SK-MEL-5 (cell line): ENCODE measurements around the gene C3orf70. TPM values are rescaled to one million over a fixed set of nuclear protein-coding genes. Genes with fewer than 3 reads are reported as not detected.

ENCODE experiments used
- DNase-seq: peaks from one replicate; pipeline ENCODE4 v3.0.0-alpha.2; 2016; ENCODE audit warnings: low read depth, low spot score
- in situ Hi-C: cut with HindIII; loops from 2 replicates; pipeline ENCODE4 v1.10.0; 2016; ENCODE audit warnings: low sequenced_read_pairs, high pct_unique_total_duplicates, low pct_unique_long_range_greater_than_20kb
- total RNA-seq: library from RNA; depleted of rRNA; stranded (reverse); fragments of >200 nt; shearing (Covaris generic); gene quantifications from 2 replicates; pipeline ENCODE4 v1.2.3, GENCODE V29; 2014; rRNA removed

C3orf70 gene
- total RNA-seq, 1 experiment from 2014 or later: 9.2 TPM

DNA sequence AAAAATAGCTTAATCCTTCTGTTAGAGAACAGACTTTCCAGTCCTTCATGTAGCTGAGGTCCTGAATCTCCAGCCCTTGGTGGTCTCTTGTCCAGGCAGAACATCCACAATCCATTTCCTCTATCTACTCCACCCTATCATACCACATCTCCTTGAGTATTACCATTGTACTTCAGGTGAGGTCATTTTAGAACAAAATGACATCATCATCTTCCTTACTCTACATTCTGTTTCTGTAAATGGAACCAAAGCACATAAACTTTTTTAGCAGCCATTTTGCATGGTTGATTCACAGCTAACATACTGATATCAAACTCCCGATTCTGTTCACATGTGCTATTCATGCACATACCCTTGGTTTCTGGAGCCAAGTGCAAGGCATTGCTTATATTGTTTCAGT is 112.4 kb downstream of the C3orf70 start:
- no peak for DNase-seq
- in situ Hi-C loops: no loop called here

DNA sequence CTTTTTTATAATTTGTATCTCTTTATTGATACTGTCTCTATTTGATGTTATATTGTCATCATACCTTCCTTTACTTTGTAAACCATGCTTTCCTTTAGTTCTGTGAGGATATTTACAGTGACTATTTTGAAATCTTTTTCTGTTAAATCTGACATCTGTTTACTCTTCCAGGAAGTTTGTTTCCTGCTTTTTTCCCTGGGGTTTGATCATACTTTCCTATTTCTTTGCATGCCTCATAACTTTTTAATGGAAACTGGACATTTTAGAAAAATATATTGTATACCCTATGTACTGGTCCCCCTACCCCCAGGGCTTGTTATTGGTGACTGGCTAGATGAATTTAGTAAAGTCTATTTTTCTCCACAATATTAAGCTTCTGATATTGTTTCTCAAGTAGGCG is 115.1 kb downstream of the C3orf70 start:
- no peak for DNase-seq
- in situ Hi-C loops: no loop called here

DNA sequence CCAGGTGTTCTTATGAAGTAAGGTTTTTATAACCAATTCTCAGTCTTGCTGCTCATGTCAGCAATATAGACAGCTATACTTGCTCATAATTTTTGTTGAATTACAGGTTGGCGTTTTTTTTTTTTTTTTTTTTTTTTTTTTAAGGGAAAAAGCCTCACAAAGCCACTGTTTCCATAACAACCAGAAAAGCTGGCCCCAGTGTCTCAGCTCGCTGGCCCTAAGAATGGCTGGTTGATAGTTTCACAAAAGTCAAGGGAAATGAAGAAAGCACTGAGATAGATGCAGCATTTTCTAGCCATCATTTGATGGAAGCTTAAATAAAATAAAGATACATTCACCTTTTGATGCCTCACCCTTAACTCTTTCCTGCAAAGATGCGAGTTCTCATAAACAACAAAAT is 121.9 kb downstream of the C3orf70 start:
- DNase-seq: no peak
- in situ Hi-C loops: no loop called here

DNA sequence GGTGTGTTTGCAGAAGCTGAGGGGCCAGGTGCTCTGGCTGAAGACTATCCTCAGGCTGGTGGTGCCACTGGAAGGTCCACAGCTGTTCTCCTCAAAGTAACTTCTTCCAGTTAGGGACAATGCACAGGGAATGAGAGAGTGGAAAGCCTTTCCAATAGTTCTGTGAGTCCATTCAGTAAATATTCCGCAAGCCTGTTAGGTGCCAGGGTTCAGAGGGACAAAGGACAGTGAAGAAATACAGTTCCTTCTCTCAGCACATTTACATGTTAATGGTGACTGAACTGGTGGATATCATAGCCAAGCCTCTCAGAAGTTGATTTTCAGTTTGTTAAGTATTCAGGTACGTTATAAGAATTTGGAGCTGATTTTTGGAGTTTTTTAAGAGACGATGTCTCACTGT is 122.5 kb downstream of the C3orf70 start:
- no peak for DNase-seq
- in situ Hi-C loops: no loop called here

DNA sequence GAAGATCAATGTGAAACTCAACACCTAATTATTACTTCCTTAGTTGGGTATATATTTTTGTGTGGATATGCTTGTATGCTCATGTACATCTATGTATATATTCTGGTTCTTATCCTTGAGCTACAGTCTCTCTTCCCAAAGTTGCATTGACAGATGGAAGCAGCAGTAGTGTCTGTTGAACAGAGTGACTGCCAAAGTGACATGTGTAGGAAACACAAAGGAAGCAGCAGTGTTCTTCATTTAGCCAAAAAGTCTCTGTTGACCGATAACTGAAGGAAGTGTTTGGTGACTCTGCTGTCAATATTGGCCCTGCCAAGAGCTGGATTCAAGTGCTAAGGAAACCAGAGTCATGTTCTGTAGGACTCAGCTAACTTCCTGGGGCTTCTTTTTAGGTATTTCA is 123.8 kb downstream of the C3orf70 start:
- no peak for DNase-seq
- in situ Hi-C loops: no loop called here

DNA sequence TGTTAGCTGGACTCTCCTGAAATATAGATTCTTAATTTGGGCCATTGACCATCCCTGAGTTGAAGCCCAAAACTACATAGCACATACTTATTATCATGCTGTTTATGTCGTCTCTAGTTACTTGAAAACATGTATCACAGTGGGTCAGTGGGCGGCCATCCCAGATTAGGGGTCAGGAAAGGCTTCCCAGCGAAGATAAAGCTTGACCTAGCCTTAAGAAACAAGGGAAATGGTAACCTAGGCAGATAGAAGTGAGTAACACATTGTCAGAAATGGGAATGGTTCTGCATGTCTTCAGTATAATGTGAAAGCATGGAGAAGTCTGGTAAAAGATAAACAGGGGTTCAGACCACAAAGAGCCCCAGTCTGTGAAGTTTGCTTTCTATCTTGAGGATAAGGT is 124.7 kb downstream of the C3orf70 start:
- in situ Hi-C loops: no loop called here
- DNase-seq: no peak

Other genes starting within 250 kb of the C3orf70 start
- gene EHHADH, start 101.0 kb upstream of the C3orf70 start, total RNA-seq: 9.5 and 12.1 TPM in 2 replicates
- gene MAP3K13, start 210.1 kb upstream of the C3orf70 start, total RNA-seq: 26.2 and 33.7 TPM in 2 replicates